ENCODE measurements around the gene NOC4L. TPM values are rescaled to one million over a fixed set of nuclear protein-coding genes. Genes with fewer than 3 reads are reported as not detected.
A peak's percentile ranks its signal among the peaks of the same experiment; 100 is the strongest.

Gene NOC4L
- total RNA-seq, 3 donors from 2014 or later (not counting 1 experiment from before 2014, with no cell fraction given), result 21.0 to 30.2 (median 21.7) TPM

- ATAC-seq, result no peak
- Mint-ChIP-seq H3K27ac (peak overlapping the region; percentile 76 to 87), H3K9me3 (peaks cover 0 to 6% of the 10 kb centered on the region in 2 donors), H3K27me3 (ENCODE audit: low read depth in 2 of 2) (peaks cover 0 to 2% of the 10 kb centered on the region in 2 donors), H3K4me1 (peaks cover 27 to 28% of the 10 kb centered on the region in 2 donors), H3K36me3 (no peaks in the 10 kb centered on the region), H3K4me3 (peak overlapping the region; percentile 88)
- DNase-seq, result peak in 1 of 2 donors; percentile 47
- H3K36me3 ChIP-seq (ENCODE audit: control insufficient read depth, insufficient read depth, low read length), result no peaks in the 10 kb centered on the region
- no peak for TF ChIP-seq CTCF (IDR thresholded peaks at IDR 0.05)
- WGBS (ENCODE audit: insufficient coverage), result 48% methylated on average over 17 of the region's 20 CpGs
- peaks cover 8% of the 10 kb centered on the region for H3K9me3 ChIP-seq (ENCODE audit: control insufficient read depth, insufficient read depth, low read length)
- intact Hi-C loops (cut with micrococcal nuclease), result loop anchor here (5.0 kb wide), 1 partner anchor 37 kb away; no protein-coding TSS in a partner anchor
- no peaks in the 10 kb centered on the region for H3K27me3 ChIP-seq (ENCODE audit: control insufficient read depth, insufficient read depth, low read length)
- H3K27ac ChIP-seq (ENCODE audit: low read length), result peak overlapping the region; percentile 78
- peaks cover 53% of the 10 kb centered on the region for H3K4me1 ChIP-seq (ENCODE audit: control insufficient read depth, insufficient read depth, low read length)
- peak overlapping the region; percentile 67 for H3K4me3 ChIP-seq (ENCODE audit: low read length)
These were observed 44.7 kb downstream of the NOC4L start for GRCh38 chr12:132188916-132189325.

- no peak for TF ChIP-seq CTCF (IDR thresholded peaks at IDR 0.05)
- Histone ChIP-seq H3K4me3 (ENCODE audit: low read length) (peak overlapping the region; percentile 67), H3K27ac (ENCODE audit: low read length) (peak overlapping the region; percentile 78), H3K27me3 (ENCODE audit: control insufficient read depth, insufficient read depth, low read length) (no peaks in the 10 kb centered on the region), H3K4me1 (ENCODE audit: control insufficient read depth, insufficient read depth, low read length) (peaks cover 53% of the 10 kb centered on the region), H3K36me3 (ENCODE audit: control insufficient read depth, insufficient read depth, low read length) (no peaks in the 10 kb centered on the region), H3K9me3 (ENCODE audit: control insufficient read depth, insufficient read depth, low read length) (peaks cover 13% of the 10 kb centered on the region)
- Mint-ChIP-seq H3K36me3 (no peaks in the 10 kb centered on the region), H3K9me3 (peaks cover 0 to 3% of the 10 kb centered on the region in 2 donors), H3K27me3 (ENCODE audit: low read depth in 2 of 2) (peaks cover 0 to 2% of the 10 kb centered on the region in 2 donors), H3K4me3 (peak overlapping the region; percentile 88), H3K27ac (peak overlapping the region; percentile 76 to 87), H3K4me1 (peaks cover 27 to 28% of the 10 kb centered on the region in 2 donors)
- ATAC-seq, result peak; percentile 92 to 96 (median 92)
- DNase-seq, result peak; percentile 83 to 96
- under 1% methylated on average over 69 of the region's 69 CpGs for WGBS (ENCODE audit: insufficient coverage)
- intact Hi-C loops (cut with micrococcal nuclease), result loop anchor here (5.0 kb wide), 1 partner anchor 37 kb away; no protein-coding TSS in a partner anchor
These were observed 45.2 kb downstream of the NOC4L start for GRCh38 chr12:132189378-132190011.

- Mint-ChIP-seq H3K36me3 (no peaks in the 10 kb centered on the region), H3K27me3 (ENCODE audit: low read depth in 2 of 2) (peaks cover 0 to 2% of the 10 kb centered on the region in 2 donors), H3K27ac (peak overlapping the region; percentile 76 to 87), H3K9me3 (peaks cover 0 to 2% of the 10 kb centered on the region in 2 donors), H3K4me1 (peaks cover 27 to 28% of the 10 kb centered on the region in 2 donors), H3K4me3 (peak overlapping the region; percentile 88)
- Histone ChIP-seq H3K36me3 (ENCODE audit: control insufficient read depth, insufficient read depth, low read length) (no peaks in the 10 kb centered on the region), H3K27me3 (ENCODE audit: control insufficient read depth, insufficient read depth, low read length) (no peaks in the 10 kb centered on the region), H3K27ac (ENCODE audit: low read length) (peak overlapping the region; percentile 76), H3K9me3 (ENCODE audit: control insufficient read depth, insufficient read depth, low read length) (peaks cover 14% of the 10 kb centered on the region), H3K4me3 (ENCODE audit: low read length) (peak overlapping the region; percentile 51), H3K4me1 (ENCODE audit: control insufficient read depth, insufficient read depth, low read length) (peaks cover 53% of the 10 kb centered on the region)
- intact Hi-C loops (cut with micrococcal nuclease), result no loop called here
- no peak for DNase-seq
- peak; percentile 3 to 18 (median 12) for ATAC-seq
- 40% methylated on average over 59 of the region's 59 CpGs for WGBS (ENCODE audit: insufficient coverage)
- no peak for TF ChIP-seq CTCF (IDR thresholded peaks at IDR 0.05)
These were observed 45.9 kb downstream of the NOC4L start for GRCh38 chr12:132190012-132190755.
